Erythroblast (primary cell): ENCODE data around the gene KCND3.

ENCODE experiments used
- DNase-seq, 2 experiments: peaks; one replicate each; lab custom pipeline; 2025; lab: John Stamatoyannopoulos, UW
- GATA1 ChIP-seq: IDR thresholded peaks from 2 replicates; pipeline ENCODE4 v1.6.1; 2011; ENCODE audit warnings: low read depth, mild to moderate bottlenecking, control low read depth, low read length, moderate library complexity
- POLR2A ChIP-seq: IDR thresholded peaks from 2 replicates; pipeline ENCODE4 v1.6.1; 2011; ENCODE audit warnings: mild to moderate bottlenecking, low read length

Gene KCND3

DNA sequence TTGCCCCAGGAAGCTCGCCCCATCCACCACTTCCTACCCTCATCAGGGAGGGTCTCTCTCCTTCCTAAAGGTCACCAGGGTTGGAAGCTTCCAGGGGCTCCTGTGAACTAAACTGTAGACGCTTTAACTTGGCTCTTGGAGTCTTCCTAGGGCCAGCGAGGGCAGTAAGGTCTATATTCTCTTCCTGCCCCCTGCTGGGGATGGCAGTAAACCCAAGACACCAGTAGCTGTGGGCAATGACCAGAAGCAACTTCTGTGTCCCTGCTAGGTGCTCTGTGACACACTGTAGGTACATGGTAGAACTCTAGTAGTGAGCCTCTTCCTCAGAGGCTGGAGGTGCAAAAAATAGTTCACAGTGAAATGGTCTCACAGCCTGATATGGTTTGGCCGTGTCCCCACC lies 30.0 kb downstream of the KCND3 start:
- peak in 1 of 2 experiments; percentile 21 for DNase-seq
- no peak for TF ChIP-seq GATA1
- TF ChIP-seq POLR2A: no peak

GRCh38 chr1:111958851-111959250 lies 30.6 kb downstream of the KCND3 start:
- DNase-seq: no peak
- no peak for TF ChIP-seq POLR2A
- TF ChIP-seq GATA1: no peak

DNA sequence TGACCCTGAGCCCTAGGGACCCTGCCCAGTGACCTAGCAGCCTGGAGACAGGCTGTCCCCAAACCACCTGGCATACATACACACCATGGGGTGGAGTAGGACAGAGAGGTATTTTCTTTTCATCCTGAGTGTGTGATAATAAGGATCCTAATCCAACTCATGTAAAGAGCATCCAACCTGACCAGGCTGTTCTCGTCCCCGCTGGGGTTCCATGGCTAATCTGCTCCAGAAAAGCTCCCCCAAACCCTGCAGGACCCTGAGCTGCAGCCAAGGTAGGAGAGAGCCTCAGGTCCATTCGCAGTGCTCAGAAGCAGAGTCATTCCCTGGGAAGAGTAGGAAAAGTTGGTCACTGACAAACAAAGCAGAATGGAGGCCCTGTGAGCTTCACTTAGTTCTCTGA lies 31.4 kb downstream of the KCND3 start:
- TF ChIP-seq POLR2A (no peak), GATA1 (no peak)
- no peak for DNase-seq

DNA sequence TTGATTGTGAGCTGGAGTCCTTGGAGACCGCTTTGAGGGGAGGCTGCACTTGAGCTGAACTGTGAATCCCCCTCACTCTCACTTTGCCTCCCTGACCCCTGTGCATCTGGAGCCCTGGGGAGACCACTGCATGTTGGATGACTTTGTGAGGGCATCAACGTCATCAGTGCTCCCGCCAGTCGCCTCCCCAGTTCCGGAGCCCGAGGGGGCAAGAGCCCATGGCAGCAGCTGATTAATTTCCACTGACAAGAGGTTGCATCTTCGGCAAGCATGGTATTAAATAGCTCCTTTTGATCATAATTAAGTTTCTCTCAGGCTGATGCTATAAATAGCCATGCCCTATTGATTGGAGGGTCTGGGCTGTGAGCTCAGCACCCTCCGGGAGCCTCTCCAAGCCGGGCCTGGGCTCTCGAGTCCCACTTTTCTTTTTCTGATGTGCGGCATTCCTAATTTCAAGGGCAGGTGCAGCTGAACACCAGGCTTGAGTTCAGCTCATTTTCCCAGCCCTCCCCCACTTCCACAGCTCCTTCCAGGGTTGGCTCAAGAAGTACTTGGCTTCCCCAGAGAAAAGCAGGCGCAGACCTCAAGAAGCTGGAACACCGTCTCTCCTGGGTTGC lies 33.2 kb downstream of the KCND3 start:
- TF ChIP-seq GATA1: no peak
- TF ChIP-seq POLR2A: no peak
- no peak for DNase-seq

GRCh38 chr1:111955755-111956154 lies 33.7 kb downstream of the KCND3 start:
- no peak for DNase-seq
- TF ChIP-seq POLR2A (no peak), GATA1 (no peak)

DNA sequence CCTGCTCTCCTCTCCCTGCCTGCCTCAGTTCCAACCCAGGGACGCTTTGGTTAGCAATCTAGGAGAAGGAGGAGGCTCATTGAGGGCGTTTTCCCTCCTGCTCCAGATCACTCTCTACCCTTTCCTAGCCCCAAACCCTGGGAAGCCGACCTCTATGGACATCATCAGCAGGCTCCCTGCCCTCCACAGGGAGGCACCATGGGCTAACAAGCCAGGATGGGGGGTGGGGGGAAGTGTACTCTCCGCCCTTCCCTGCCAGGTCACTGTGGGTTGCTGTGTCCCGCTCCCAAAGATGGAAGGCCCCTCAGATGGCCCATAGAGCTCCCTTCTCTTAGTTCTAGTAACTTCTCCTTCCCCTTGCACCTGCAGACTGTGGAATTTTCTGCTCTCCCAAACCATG lies 35.7 kb downstream of the KCND3 start:
- TF ChIP-seq POLR2A (no peak), GATA1 (no peak)
- DNase-seq: no peak

DNA sequence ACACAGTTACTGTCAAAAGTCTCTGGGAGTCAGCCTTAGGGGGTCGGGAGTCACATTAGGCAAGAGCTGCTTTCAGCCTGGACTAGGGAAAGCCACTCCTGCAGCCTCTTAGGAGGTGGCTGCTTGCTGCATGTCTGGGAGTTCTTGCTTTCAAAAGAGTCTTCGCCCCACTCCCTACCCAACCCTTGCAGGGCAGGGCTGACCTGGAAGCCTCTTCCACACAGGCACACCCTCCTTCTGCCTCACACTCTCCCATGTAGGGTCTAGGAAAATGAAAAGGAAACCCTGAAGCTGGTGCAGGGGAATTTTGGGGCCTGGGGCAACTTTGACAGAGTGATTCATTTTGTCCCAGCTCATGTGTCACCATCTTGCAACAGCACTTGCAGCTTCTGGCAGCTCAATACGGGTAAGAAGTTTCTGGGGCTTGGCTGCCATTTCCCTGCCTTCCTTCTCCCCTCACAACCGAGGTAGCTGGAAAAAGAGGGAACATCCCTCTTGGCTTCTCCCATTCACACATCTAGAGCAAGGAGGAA lies 37.3 kb downstream of the KCND3 start:
- TF ChIP-seq GATA1 (no peak), POLR2A (no peak)
- no peak for DNase-seq

- DNase-seq: no peak
- TF ChIP-seq POLR2A (no peak), GATA1 (no peak)
Measured at GRCh38 chr1:111948209-111949171, 41.0 kb downstream of the KCND3 start.

DNA sequence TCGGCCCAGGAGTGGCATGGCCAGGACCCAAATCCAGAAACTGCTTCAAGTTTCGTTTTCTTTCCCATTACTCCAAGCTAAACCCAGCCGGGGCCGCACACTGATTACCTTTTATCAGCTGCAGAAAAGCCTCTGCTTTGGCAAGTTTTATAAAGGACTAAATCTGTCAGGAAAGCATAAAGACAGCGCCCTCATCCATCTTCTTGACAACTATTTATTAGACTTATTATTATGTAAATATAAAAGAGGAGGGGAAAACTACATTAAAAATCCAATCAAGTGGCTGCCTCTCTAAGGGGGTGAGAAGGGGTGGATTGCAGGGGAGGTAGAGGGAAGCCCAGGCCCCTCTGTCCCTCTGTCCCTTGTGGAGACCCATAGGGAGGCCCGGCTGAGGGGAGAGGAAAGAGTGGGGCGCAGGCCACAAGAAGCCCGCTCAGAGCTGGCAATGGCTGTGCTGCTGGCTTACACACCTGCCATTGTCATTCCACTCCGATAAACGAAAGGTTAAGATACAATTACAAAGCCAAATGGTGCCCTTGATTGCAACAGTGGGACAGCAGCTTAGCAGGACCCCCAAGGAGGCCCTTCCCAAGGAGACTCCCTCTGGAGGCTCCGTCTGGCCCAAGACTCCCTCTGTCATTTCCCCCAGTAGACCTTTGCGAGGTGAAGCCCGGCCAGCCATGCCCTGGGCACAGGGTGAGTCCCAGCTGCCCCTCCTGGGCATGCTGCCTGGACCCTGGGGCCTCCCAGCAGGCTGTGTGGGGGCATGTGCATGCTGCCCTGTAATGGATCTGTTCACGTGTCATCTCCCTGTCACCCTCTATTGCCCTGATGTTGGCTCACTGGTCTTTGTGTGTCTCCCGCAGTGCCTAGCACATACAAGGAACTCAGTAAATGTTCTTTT lies 45.4 kb downstream of the KCND3 start:
- DNase-seq: no peak
- no peak for TF ChIP-seq GATA1
- TF ChIP-seq POLR2A: no peak

GRCh38 chr1:111943066-111943465 lies 46.4 kb downstream of the KCND3 start:
- no peak for DNase-seq
- TF ChIP-seq POLR2A: no peak
- TF ChIP-seq GATA1: no peak

- no peak for DNase-seq
- TF ChIP-seq POLR2A (no peak), GATA1 (no peak)
Measured at GRCh38 chr1:111938536-111938935, 50.9 kb downstream of the KCND3 start.

GRCh38 chr1:111938123-111938522 lies 51.3 kb downstream of the KCND3 start:
- TF ChIP-seq POLR2A (no peak), GATA1 (no peak)
- DNase-seq: no peak

- TF ChIP-seq POLR2A (no peak), GATA1 (no peak)
- DNase-seq: no peak
Measured at GRCh38 chr1:111937147-111937725, 52.2 kb downstream of the KCND3 start.
